OCI-LY7 (cell line): Measurements from ENCODE around the gene ADCY9. TPM values are rescaled to one million over a fixed set of nuclear protein-coding genes. Genes with fewer than 3 reads are reported as not detected.

Experiments used
- BruUV-seq: library from RNA; stranded (reverse); fragments of 400-500 nt; replicated peaks from 2 replicates; lab custom pipeline; 2021; lab: Mats Ljungman, UMichigan
- CTCF ChIA-PET: fragments of 300-600 bp; sonication (Branson Sonifier 250); formaldehyde crosslinking; loops from one replicate; lab custom pipeline; 2022; ENCODE audit warnings: antibody characterized with exemption; ENCODE audit not compliant: unreplicated experiment; lab: Charles Lee
- POLR2A ChIA-PET: fragments of 300-600 bp; sonication (Branson Sonifier 250); formaldehyde crosslinking; loops from one replicate; lab custom pipeline; 2022; ENCODE audit warnings: antibody characterized with exemption; lab: Charles Lee
- DNase-seq: peaks from one replicate; pipeline ENCODE4 v3.0.0-alpha.2; 2015; ENCODE audit warnings: low spot score
- H2AFZ ChIP-seq: fragments of 200-600 bp; sonication (generic), shearing (Covaris generic); 2 replicates; pipeline ENCODE4 v1.6.1; 2014; ENCODE audit warnings: mild to moderate bottlenecking, antibody characterized with exemption, low read length, moderate library complexity
- H3K27ac ChIP-seq: fragments of 200-600 bp; sonication (generic); 2 replicates; pipeline ENCODE4 v1.5.1; 2014; ENCODE audit warnings: mixed run types, low read depth, mild to moderate bottlenecking, moderate library complexity, low read length, inconsistent platforms; ENCODE audit not compliant: poor library complexity, severe bottlenecking
- H3K36me3 ChIP-seq: fragments of 200-600 bp; sonication (generic); 2 replicates; pipeline ENCODE4 v1.6.1; 2014; ENCODE audit warnings: mild to moderate bottlenecking, antibody characterized with exemption, low read length, moderate library complexity, mixed read lengths; ENCODE audit not compliant: insufficient read depth
- H3K4me1 ChIP-seq: fragments of 200-600 bp; sonication (generic); 2 replicates; pipeline ENCODE4 v1.5.1; 2014; ENCODE audit warnings: mild to moderate bottlenecking, low read length; ENCODE audit not compliant: insufficient read depth, poor library complexity, severe bottlenecking
- H3K4me2 ChIP-seq: fragments of 200-600 bp; sonication (generic); 2 replicates; pipeline ENCODE4 v1.6.1; 2014; ENCODE audit warnings: mild to moderate bottlenecking, low read length
- H3K4me3 ChIP-seq: fragments of 200-600 bp; sonication (generic); 2 replicates; pipeline ENCODE4 v1.5.1; 2014; ENCODE audit warnings: mild to moderate bottlenecking, low read depth, low read length; ENCODE audit not compliant: poor library complexity, severe bottlenecking
- H3K79me2 ChIP-seq: fragments of 200-600 bp; sonication (generic); 2 replicates; pipeline ENCODE4 v1.6.1; 2016; ENCODE audit warnings: low read depth, mild to moderate bottlenecking, low read length, moderate library complexity, mixed read lengths; ENCODE audit not compliant: insufficient read depth
- H3K9me2 ChIP-seq: fragments of 200-600 bp; sonication (generic); 2 replicates; pipeline ENCODE4 v1.6.1; 2016; ENCODE audit warnings: mild to moderate bottlenecking, low read length, mixed read lengths; ENCODE audit not compliant: insufficient read depth
- H3K9me3 ChIP-seq: fragments of 200-600 bp; sonication (generic); 2 replicates; pipeline ENCODE4 v1.6.1; 2014; ENCODE audit warnings: mild to moderate bottlenecking, mixed run types, low read length, mixed read lengths
- H4K20me1 ChIP-seq: fragments of 200-600 bp; sonication (generic); 2 replicates; pipeline ENCODE4 v1.6.1; 2014; ENCODE audit warnings: mild to moderate bottlenecking, antibody characterized with exemption, low read length, moderate library complexity, mixed read lengths; ENCODE audit not compliant: insufficient read depth
- EZH2phosphoT487 ChIP-seq: fragments of 200-600 bp; sonication (generic); IDR thresholded peaks from 2 replicates; pipeline ENCODE4 v1.6.1; 2018; ENCODE audit warnings: low read depth, borderline replicate concordance, mild to moderate bottlenecking, mixed run types, antibody characterized with exemption, low read length, moderate library complexity, mixed read lengths
- intact Hi-C: fragments of 100-400 bp; cut with micrococcal nuclease; formaldehyde crosslinking; loops from one replicate; pipeline ENCODE4 v1.10.0; 2022; ENCODE audit not compliant: unreplicated experiment
- total RNA-seq, 2 experiments: library from RNA; depleted of rRNA in 1 of 2; stranded (reverse); fragments of >200 nt in 1 of 2; shearing (Covaris generic) in 1 of 2; gene quantifications; 2 replicates each; pipeline ENCODE4 v1.2.3, GENCODE V29; 2014 to 2022
- TF ChIP-seq, protein P1 (sequence below): fragments of 200-600 bp; sonication (generic); conservative IDR thresholded peaks from 2 replicates; pipeline ENCODE4 v1.5.1; 2014; ENCODE audit warnings: mild to moderate bottlenecking, antibody characterized with exemption, low read length, moderate library complexity, mixed read lengths

ADCY9 gene
- total RNA-seq, 2 experiments from 2014 or later = 0.22 to 0.34 TPM

DNA sequence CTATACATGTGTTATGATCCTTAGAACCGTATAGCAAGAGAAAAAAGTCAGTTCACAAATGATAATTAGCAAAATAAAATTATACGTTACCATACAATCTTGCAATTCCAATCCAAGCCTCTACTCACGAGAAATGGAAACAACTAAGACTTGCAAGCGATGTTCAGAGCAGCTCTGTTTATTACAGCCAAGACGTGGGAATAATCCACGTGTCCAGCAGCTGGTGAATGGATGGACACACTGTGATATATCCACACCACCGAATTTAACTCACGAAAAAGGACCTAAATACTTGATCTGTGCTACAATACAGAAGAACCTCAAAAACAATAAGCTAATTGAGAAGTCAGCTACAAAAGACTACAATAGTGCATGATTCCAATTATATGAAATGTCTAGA lies 88.1 kb downstream of the ADCY9 start:
- Histone ChIP-seq H3K36me3 (no peaks in the 10 kb centered on the region), H4K20me1 (no peaks in the 10 kb centered on the region), H3K4me3 (no peak overlapping the region), H3K79me2 (no peaks in the 10 kb centered on the region), H3K4me2 (no peak overlapping the region), H2AFZ (no peak overlapping the region), H3K9me3 (no peaks in the 10 kb centered on the region), H3K9me2 (no peaks in the 10 kb centered on the region), H3K27ac (no peak overlapping the region), H3K4me1 (no peaks in the 10 kb centered on the region)
- ChIA-PET POLR2A (no interaction called here), CTCF (no interaction called here)
- intact Hi-C loops = no loop called here
- no peak for TF ChIP-seq EZH2phosphoT487
- TF ChIP-seq, protein P1, sequence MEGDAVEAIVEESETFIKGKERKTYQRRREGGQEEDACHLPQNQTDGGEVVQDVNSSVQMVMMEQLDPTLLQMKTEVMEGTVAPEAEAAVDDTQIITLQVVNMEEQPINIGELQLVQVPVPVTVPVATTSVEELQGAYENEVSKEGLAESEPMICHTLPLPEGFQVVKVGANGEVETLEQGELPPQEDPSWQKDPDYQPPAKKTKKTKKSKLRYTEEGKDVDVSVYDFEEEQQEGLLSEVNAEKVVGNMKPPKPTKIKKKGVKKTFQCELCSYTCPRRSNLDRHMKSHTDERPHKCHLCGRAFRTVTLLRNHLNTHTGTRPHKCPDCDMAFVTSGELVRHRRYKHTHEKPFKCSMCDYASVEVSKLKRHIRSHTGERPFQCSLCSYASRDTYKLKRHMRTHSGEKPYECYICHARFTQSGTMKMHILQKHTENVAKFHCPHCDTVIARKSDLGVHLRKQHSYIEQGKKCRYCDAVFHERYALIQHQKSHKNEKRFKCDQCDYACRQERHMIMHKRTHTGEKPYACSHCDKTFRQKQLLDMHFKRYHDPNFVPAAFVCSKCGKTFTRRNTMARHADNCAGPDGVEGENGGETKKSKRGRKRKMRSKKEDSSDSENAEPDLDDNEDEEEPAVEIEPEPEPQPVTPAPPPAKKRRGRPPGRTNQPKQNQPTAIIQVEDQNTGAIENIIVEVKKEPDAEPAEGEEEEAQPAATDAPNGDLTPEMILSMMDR = no peak
- DNase-seq = no peak
- no TSS peak for BruUV-seq

DNA sequence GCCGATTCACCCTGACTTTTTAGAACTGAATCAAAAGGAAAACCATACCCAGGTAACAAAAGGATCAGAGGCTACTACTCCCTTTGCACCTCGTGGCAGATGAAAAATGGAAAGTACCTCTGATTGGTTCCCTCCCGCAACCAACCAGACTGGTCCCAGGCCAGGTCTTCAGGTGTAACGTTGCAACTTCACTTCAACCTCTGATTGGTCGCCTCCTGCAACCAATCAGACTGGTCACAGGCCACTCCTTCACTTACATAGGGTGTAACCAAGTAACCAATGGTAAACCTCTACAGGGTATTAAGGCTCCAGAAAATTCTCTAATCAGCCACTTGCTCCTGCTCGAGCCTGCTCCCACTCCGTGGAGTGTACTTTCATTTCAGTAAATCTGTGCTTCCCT lies 89.4 kb downstream of the ADCY9 start:
- DNase-seq = no peak
- H3K4me2 ChIP-seq = no peak overlapping the region
- no peak overlapping the region for H2AFZ ChIP-seq
- H3K79me2 ChIP-seq = no peaks in the 10 kb centered on the region
- H3K4me3 ChIP-seq = no peak overlapping the region
- POLR2A ChIA-PET = no interaction called here
- no peaks in the 10 kb centered on the region for H3K4me1 ChIP-seq
- intact Hi-C loops = no loop called here
- TF ChIP-seq, protein P1 = no peak
- no peak for TF ChIP-seq EZH2phosphoT487
- H3K9me2 ChIP-seq = no peaks in the 10 kb centered on the region
- no peaks in the 10 kb centered on the region for H3K9me3 ChIP-seq
- CTCF ChIA-PET = no interaction called here
- no peak overlapping the region for H3K27ac ChIP-seq
- no peaks in the 10 kb centered on the region for H3K36me3 ChIP-seq
- BruUV-seq = no TSS peak
- H4K20me1 ChIP-seq = no peaks in the 10 kb centered on the region

DNA sequence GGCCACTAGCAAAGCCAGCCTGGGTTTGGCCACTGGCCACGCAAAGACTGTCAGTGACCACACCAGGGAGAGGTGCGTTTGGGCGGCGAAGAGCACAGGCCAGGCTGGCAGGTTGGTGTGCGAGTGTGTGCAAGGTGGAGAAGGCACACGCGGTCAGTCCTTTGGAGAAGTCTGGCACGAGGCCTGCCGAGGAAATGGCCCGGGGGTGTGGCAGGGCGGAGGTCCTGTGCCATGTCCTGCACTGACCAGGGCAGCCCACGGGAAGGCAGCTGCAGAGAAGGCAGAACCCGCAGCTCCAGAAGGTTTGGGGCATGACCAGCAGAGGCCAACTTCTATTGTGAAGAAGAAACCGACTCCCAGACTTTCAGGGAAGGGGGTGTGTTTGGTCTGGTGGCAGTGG lies 90.8 kb downstream of the ADCY9 start:
- TF ChIP-seq EZH2phosphoT487 = no peak
- TF ChIP-seq, protein P1 = no peak
- no peak for DNase-seq
- H3K4me2 ChIP-seq = no peak overlapping the region
- no peaks in the 10 kb centered on the region for H3K4me1 ChIP-seq
- no peaks in the 10 kb centered on the region for H3K9me2 ChIP-seq
- intact Hi-C loops = no loop called here
- H4K20me1 ChIP-seq = no peaks in the 10 kb centered on the region
- no peaks in the 10 kb centered on the region for H3K36me3 ChIP-seq
- no peak overlapping the region for H3K27ac ChIP-seq
- ChIA-PET CTCF (no interaction called here), POLR2A (no interaction called here)
- no peak overlapping the region for H3K4me3 ChIP-seq
- H3K9me3 ChIP-seq = no peaks in the 10 kb centered on the region
- BruUV-seq = no TSS peak
- no peak overlapping the region for H2AFZ ChIP-seq
- H3K79me2 ChIP-seq = no peaks in the 10 kb centered on the region
